DOHH2 (cell line): ENCODE data around the gene GPR108.

Experiments
- H3F3A ChIP-seq: fragments of 200-600 bp; sonication (generic), shearing (Covaris generic); 2 replicates; pipeline ENCODE4 v1.6.0; 2016; ENCODE audit warnings: antibody characterized with exemption, mild to moderate bottlenecking; ENCODE audit not compliant: control insufficient read depth, insufficient read depth
- H3K27ac ChIP-seq: fragments of 200-600 bp; sonication (generic); 2 replicates; pipeline ENCODE4 v1.5.1; 2014; ENCODE audit warnings: low read depth, mild to moderate bottlenecking, low read length, moderate library complexity
- H3K27me3 ChIP-seq: fragments of 200-600 bp; sonication (generic); 2 replicates; pipeline ENCODE4 v1.6.1; 2014; ENCODE audit warnings: mild to moderate bottlenecking, low read length, mixed read lengths; ENCODE audit not compliant: control insufficient read depth
- H3K36me3 ChIP-seq: fragments of 200-600 bp; sonication (generic); 2 replicates; pipeline ENCODE4 v1.6.1; 2014; ENCODE audit warnings: mild to moderate bottlenecking, low read length, moderate library complexity, mixed read lengths; ENCODE audit not compliant: control insufficient read depth
- H3K4me1 ChIP-seq: fragments of 200-600 bp; sonication (generic); 2 replicates; pipeline ENCODE4 v1.6.1; 2014; ENCODE audit warnings: mild to moderate bottlenecking, low read length, mixed read lengths; ENCODE audit not compliant: control insufficient read depth
- H3K4me2 ChIP-seq: fragments of 200-600 bp; sonication (generic); 2 replicates; pipeline ENCODE4 v1.6.0; 2014; ENCODE audit warnings: mild to moderate bottlenecking, low read length, moderate library complexity
- H3K4me3 ChIP-seq: fragments of 200-600 bp; sonication (generic); 2 replicates; pipeline ENCODE4 v1.5.1; 2014; ENCODE audit warnings: mild to moderate bottlenecking, low read length, mixed read lengths
- H3K79me2 ChIP-seq: fragments of 200-600 bp; sonication (generic); 2 replicates; pipeline ENCODE4 v1.6.1; 2014; ENCODE audit warnings: mild to moderate bottlenecking, low read length, mixed read lengths; ENCODE audit not compliant: control insufficient read depth
- H3K9me2 ChIP-seq: fragments of 200-600 bp; sonication (generic); replicated peaks from 2 replicates; pipeline ENCODE4 v1.6.1; 2014; ENCODE audit warnings: mild to moderate bottlenecking, low read length, mixed read lengths; ENCODE audit not compliant: control insufficient read depth
- H3K9me3 ChIP-seq: fragments of 200-600 bp; sonication (generic); 2 replicates; pipeline ENCODE4 v1.6.1; 2014; ENCODE audit warnings: antibody characterized with exemption, low read length, mixed read lengths; ENCODE audit not compliant: control insufficient read depth, insufficient read depth
- H4K20me1 ChIP-seq: fragments of 200-600 bp; sonication (generic); 2 replicates; pipeline ENCODE4 v1.6.0; 2014; ENCODE audit warnings: low read depth, mild to moderate bottlenecking, antibody characterized with exemption, low read length, moderate library complexity; ENCODE audit not compliant: control insufficient read depth, insufficient read depth
- CTCF ChIP-seq: fragments of 200-600 bp; sonication (generic); IDR thresholded peaks from one replicate; pipeline ENCODE4 v1.5.1; 2014; ENCODE audit warnings: antibody characterized with exemption, mild to moderate bottlenecking, low read depth, low read length; ENCODE audit not compliant: poor library complexity, severe bottlenecking
- EZH2phosphoT487 ChIP-seq: fragments of 200-600 bp; sonication (generic); IDR thresholded peaks from 2 replicates; pipeline ENCODE4 v1.6.1; 2017; ENCODE audit warnings: borderline replicate concordance, mild to moderate bottlenecking, antibody characterized with exemption, low read length, moderate library complexity, mixed read lengths

Gene GPR108

GRCh38 chr19:6718741-6719539, 18.4 kb downstream of the GPR108 start:
- Histone ChIP-seq H3K4me2 (no peak overlapping the region), H3K27ac (no peak overlapping the region), H3K9me3 (no peaks in the 10 kb centered on the region), H3F3A (peaks cover 10% of the 10 kb centered on the region; the same call in 1 of the 2 replicates), H3K36me3 (no peaks in the 10 kb centered on the region), H3K9me2 (no peaks in the 10 kb centered on the region), H3K79me2 (no peaks in the 10 kb centered on the region), H3K4me3 (no peak overlapping the region), H4K20me1 (no peaks in the 10 kb centered on the region), H3K4me1 (peaks cover 27% of the 10 kb centered on the region), H3K27me3 (no peaks in the 10 kb centered on the region)
- TF ChIP-seq CTCF: no peak

- peaks cover 10% of the 10 kb centered on the region; the same call in 1 of the 2 replicates for H3F3A ChIP-seq
- H3K4me3 ChIP-seq: no peak overlapping the region
- no peaks in the 10 kb centered on the region for H3K27me3 ChIP-seq
- no peak for TF ChIP-seq EZH2phosphoT487
- TF ChIP-seq CTCF: no peak
- H3K9me3 ChIP-seq: no peaks in the 10 kb centered on the region
- no peaks in the 10 kb centered on the region for H3K36me3 ChIP-seq
- no peak overlapping the region for H3K4me2 ChIP-seq
- H3K4me1 ChIP-seq: peaks cover 21% of the 10 kb centered on the region
- H3K79me2 ChIP-seq: no peaks in the 10 kb centered on the region
- H4K20me1 ChIP-seq: no peaks in the 10 kb centered on the region
- H3K27ac ChIP-seq: no peak overlapping the region
- H3K9me2 ChIP-seq: no peaks in the 10 kb centered on the region
Observed at GRCh38 chr19:6718111-6718740, 19.2 kb downstream of the GPR108 start.

- H3K36me3 ChIP-seq: no peaks in the 10 kb centered on the region
- H3K27me3 ChIP-seq: no peaks in the 10 kb centered on the region
- no peaks in the 10 kb centered on the region for H3K79me2 ChIP-seq
- TF ChIP-seq CTCF (no peak), EZH2phosphoT487 (no peak)
- H3K9me3 ChIP-seq: no peaks in the 10 kb centered on the region
- no peak overlapping the region for H3K27ac ChIP-seq
- H3K4me2 ChIP-seq: no peak overlapping the region
- peaks cover 18% of the 10 kb centered on the region for H3K4me1 ChIP-seq
- H4K20me1 ChIP-seq: no peaks in the 10 kb centered on the region
- H3K4me3 ChIP-seq: no peak overlapping the region
- H3F3A ChIP-seq: peaks cover 9% of the 10 kb centered on the region; the same call in 1 of the 2 replicates
- no peaks in the 10 kb centered on the region for H3K9me2 ChIP-seq
Observed at GRCh38 chr19:6717441-6717971, 19.9 kb downstream of the GPR108 start.
